HEK293T (cell line): Measurements from ENCODE around the gene GLRX3.

Experiments
- BHLHE40 ChIP-seq: fragments of 450-650 bp; IDR thresholded peaks from 2 replicates; pipeline ENCODE4 v1.6.1; 2016; ENCODE audit warnings: mild to moderate bottlenecking, moderate library complexity, borderline replicate concordance
- ELF4 ChIP-seq: fragments of 450-650 bp; IDR thresholded peaks from 2 replicates; pipeline ENCODE4 v1.6.1; 2017; ENCODE audit warnings: antibody characterized with exemption
- HDGF ChIP-seq: fragments of 450-650 bp; IDR thresholded peaks from 2 replicates; pipeline ENCODE4 v1.6.1; 2017; ENCODE audit warnings: antibody characterized with exemption, borderline replicate concordance
- SP1 ChIP-seq: fragments of 450-650 bp; IDR thresholded peaks from 2 replicates; pipeline ENCODE4 v1.6.1; 2017
- SUZ12 ChIP-seq: fragments of 450-650 bp; IDR thresholded peaks from 2 replicates; pipeline ENCODE4 v1.6.1; 2016; ENCODE audit warnings: mild to moderate bottlenecking

GRCh38 chr10:130140425-130140824, 4.2 kb downstream of the GLRX3 start:
- TF ChIP-seq BHLHE40 (no peak), SUZ12 (no peak), SP1 (no peak), ELF4 (no peak), HDGF (no peak)
